DMS53 (cell line): Measurements from ENCODE around the gene TRAM2.

Source experiments
- DNase-seq: peaks from one replicate; lab custom pipeline; 2025; lab: John Stamatoyannopoulos, UW

TRAM2 gene

DNA sequence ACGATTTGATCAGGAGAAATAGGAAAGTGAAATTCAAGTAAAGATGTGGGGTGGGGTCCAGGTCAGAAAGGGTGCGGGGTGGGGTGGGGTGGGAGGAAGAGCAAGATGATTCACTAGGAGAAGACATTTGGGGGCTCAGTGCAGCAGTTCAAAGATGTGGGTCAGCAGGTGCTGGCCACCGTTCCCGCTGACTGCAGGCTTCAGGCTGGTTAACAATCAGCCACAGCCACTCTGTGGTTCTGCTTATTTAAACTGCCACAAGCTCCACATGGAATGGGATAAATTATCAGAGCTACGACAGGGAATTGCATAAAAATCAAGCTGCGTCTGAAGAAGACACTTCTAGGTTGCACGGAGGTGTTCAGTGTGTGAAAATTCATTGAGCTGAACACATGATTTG, 49.4 kb downstream of the TRAM2 start:
- no peak for DNase-seq

DNA sequence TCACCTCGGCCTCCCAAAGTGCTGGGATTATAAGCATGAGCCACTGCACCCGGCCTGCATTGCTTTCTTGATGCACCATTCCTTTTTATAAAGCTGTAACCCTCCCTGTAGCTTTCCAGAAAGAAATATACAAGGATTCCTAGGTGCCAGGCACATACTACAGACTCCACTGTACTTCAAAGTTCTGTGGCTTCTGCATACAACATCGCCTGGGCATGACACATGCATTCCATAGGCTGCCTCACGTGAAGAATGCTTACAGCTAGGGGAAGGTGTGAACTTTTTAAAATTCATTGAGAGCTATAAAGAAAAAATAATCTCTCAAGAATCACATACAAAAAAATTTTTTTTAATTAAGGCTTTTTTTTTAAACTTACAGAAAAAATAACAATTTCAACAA, 50.2 kb downstream of the TRAM2 start:
- no peak for DNase-seq

DNA sequence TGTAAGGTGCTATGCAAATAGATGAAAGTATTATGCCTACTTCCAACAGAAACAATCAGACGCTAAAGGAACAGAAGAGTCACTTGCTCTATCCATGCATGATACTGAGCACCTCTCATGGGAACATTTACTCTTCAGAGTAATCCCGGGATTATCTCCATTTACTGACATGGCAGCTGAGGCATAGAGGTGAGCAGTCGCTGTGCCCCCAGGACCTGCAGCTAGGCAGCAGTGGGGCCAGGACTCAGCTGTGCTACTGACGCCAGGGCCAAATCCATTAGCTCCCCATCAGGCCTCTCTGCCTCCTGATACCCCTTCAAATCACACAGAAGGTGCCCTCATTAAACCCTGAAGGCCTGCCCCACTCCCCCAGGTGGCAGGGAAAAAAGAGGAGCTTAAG, 51.9 kb downstream of the TRAM2 start:
- no peak for DNase-seq

DNA sequence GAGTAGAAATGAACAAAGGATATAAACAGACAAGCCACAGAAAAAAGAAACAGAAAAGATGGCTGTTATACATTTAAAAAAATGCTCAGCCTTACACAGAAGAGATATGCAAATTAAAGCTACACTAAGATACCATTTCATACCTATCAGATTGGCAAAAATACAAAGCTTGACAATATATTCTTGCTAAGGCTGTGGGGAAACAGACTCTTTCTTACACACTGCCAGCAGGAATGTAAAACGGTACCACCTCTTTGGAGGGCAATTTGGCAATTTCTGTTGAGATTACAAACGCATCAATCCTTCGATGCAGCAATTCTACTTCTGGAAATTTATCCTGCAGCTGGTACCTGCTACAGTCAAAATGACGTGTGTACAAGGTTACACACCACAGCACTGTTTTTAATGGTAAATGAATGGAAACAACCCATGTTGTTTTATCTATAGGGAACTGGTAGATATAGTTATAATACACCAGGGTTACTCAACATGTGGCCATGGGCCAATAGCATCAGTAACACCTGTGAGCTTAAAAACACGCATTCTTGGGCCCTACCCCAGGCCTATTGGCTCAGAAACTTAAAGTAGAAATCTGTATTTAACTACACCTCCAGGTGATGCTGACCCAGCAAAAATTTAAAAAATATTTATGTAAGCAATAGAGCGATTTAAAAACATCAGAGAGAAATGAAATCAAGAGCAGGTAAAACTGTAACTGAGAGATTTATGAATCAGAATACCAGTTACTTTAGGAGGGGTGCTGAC, 53.3 kb downstream of the TRAM2 start:
- DNase-seq = no peak

GRCh38 chr6:52522655-52523054, 54.2 kb downstream of the TRAM2 start:
- DNase-seq = no peak

DNA sequence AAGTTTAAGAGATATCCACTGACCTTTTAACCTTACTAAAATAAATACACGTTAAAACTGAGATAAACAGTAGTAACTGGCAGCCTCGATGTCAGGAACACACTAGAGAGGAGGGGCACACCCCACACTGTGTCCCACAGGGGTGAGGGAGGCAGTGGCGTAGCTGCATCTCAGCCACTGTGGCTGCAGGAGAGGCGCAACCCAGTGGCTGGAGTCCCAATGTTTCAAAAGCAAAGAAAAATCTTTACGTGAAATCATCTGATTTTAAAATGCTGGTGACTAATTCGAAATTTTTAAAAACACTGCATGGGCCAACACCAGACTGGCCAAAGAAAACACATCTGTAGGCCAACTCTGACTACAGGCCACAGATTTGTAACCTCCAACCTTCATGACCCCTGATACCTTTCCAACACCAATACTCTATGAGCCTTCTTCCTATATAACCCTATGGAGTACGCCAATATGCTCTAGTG, 54.7 kb downstream of the TRAM2 start:
- no peak for DNase-seq

GRCh38 chr6:52519618-52520017, 57.2 kb downstream of the TRAM2 start:
- no peak for DNase-seq

GRCh38 chr6:52518279-52518945, 58.4 kb downstream of the TRAM2 start:
- no peak for DNase-seq

DNA sequence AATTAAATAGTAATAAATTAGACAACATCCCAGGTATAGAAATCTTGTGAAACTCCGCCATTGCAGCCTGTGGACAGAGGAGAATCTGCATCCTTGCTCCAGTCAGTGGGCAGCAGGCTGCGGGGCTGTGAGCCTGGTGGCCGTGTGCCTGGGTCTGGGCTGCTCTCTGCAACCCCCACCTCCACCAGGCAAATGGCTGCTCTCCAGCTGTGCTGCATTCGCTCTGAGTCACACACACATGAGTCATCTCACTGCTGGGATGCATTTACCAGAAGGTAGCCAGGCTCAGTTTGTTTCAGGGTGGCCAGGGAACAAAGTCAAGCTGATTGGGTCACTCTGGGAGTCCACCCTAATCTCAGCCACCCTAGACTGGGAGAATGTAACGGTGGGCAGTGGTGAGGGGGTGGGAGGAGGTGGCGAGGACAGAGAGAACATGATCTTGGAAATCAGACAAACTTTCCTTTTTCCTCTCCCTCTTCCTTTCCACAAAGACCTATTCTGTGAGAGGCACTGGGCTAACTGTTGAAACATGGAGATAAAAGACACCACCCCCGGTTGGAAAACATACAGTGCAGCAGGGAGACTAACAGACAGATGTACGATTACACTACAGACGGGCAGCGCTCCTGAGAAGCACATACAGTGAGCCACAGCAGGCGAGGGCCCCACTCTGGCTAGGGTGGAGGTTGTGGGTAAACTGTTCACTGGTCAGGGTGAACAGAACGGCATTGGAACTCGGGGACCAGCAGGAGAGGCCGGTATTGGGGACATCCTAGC, 59.2 kb downstream of the TRAM2 start:
- peak; percentile 93 for DNase-seq

GRCh38 chr6:52516943-52517342, 59.9 kb downstream of the TRAM2 start:
- DNase-seq = no peak

DNA sequence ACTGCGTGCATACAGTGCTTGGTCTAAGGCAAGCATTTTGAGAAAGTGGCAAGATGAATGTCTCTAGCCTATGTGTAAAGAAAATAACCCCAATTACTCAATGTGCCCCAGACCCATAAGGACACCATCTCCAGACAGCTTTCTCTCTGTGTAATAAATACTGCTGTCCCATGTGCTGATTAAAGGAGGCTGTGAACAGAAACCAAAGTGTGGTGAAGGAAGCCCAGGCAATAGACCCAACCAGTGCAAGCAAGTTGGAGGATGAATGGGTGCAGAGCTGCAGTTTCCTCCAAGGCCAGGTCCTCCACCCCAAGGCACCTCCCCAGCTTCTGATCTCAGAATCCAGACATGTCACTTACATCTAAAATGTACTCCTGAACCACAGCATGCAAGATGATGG, 60.6 kb downstream of the TRAM2 start:
- DNase-seq = no peak

DNA sequence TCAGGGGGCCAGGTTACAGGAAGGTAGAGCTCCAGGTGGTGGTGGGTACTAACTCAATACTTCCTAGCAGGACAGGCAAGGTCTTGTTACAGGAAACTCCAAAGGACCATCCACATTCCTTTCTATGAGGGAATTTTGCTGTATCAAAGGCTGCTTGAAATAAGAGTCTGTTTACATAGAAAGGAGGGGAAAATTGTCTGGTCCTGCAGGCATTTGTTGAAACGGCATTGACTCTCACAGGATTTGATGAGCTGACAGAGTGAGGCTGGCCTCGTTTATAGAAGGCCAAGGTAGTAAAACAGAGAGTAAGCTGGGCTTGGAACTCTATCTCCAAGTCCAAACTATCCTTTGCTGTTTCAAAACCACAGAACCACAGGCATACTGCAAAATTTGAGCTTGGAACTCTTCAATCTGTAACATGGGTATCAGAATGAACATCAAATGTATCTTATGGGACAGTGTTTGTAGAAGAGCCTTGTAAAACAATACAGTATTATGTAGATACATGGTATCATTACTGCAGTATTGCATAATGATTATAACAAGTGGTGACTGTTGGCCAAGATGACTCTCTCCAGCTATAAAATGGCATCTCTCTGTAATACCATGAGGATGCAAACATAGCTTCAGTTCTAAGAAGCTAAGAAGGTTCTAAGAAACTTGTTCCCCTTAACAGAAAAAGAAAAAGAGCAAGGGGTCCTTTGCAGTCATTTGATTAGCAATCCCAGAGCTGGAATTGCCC, 61.5 kb downstream of the TRAM2 start:
- peak; percentile 13 for DNase-seq

DNA sequence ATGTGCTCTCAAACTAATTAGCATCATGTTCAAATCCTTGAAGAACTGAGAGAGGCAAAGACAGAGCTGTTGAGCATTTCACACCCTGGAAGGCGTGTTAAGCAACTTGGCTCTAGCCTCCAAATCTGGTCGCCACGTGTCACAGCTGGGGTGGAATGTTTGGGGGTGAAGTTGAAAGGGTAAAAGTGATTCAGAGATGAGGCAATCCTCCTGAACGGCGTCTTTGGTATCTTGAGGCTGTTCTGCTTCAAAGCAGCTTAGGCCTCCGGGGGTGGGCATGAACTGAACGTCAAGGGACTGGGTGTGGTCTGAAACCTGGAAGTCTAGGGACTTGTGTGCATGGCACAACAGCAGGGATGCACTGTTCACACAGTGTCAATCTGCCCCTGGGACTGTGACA, 62.3 kb downstream of the TRAM2 start:
- DNase-seq = no peak

- DNase-seq = no peak
Observed at GRCh38 chr6:52513896-52514295, 63.0 kb downstream of the TRAM2 start.

GRCh38 chr6:52513464-52513863, 63.4 kb downstream of the TRAM2 start:
- DNase-seq = no peak

DNA sequence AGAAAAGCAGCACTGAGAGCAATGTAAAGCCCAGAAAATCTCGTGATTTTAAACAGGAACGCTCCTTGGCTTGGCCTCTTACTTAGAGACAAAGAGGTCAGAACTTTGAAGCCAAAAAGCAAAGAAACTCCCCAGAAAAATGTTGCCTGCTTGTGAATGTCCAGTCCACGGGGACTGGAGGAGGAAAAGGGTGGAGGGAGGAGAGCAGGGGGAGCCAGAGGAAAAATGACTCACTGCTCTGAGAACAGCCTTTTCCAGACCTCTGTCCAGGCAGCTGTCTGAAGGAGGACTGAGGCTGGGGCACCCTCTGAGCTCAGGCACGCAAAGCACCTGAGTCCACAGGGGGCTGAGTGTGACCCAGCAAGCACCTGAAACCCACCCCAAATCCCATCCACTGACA, 64.7 kb downstream of the TRAM2 start:
- DNase-seq = peak; percentile 12

DNA sequence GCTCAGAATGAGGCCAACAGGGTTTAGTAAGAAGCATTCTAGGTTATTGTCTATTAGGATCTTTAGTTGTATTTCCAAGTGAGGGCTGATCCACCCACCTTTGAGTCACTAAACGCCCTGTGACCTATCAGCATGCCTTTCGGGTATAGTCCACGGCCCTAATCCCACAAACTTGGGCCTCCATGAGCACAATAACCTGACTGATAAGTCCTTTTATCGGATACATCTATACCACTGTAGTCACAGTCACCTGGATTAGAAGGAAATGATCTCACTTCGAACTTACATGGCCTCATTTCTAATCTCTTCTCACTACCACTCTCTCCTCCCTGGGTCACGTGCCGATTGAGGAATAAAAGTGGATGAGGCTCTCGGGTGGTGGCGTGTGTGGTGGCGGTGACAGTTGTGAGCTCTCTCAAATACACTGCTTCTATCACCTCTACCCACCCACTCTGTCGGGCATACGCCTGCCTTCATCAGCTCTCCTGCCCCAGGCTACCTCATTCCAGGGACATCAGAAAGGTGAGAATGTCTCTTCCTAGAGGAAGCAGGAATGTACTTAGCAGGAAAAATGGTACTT, 65.2 kb downstream of the TRAM2 start:
- DNase-seq = no peak

GRCh38 chr6:52511163-52511562, 65.7 kb downstream of the TRAM2 start:
- no peak for DNase-seq

- DNase-seq = no peak
Observed at GRCh38 chr6:52510213-52510562, 66.7 kb downstream of the TRAM2 start.

DNA sequence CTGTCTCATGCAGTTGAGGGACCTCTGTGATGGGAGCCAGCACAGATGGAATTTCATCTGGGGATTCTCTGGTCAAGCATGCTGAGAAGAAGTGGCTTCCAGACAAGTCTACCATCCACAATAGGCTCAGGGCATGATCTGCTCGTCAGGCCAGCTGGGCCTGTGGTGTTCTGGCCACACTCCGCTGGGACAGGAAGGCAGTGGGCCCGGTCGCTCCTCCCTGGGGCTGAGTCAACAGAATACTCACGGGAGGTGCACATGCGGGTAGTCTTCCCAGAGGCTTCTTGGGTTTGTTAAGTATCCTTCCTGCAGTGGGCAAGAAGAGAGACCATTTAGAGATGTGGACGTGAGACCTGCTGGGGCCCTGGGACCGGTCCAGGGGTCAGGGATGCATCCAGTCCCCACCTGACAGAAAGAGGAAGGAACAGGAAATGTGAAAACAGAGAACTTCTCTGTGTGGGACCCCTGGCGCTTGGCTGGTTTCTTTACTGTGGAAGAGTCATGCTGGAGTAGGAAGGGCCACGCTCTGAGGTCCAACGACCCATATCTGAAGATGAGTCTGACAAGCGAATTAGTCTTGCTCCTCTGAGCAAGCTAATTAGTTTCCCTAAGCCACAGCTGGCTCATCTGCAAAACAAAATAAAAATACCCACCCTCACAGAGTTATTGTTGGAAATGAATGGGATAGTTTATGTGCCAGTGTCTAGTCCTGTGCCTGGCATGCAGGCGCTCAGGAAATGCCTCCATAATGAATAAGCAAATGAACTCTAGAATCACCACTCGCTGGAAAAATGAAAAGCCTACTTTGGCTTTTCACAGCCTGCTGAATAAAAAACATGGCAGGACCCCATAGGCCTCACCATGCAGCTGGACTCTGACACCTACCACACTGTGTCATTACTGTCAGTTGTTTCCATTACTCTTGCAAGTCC, 67.3 kb downstream of the TRAM2 start:
- no peak for DNase-seq

GRCh38 chr6:52508261-52508739, 68.6 kb downstream of the TRAM2 start:
- no peak for DNase-seq
